H1 (cell line): Measurements from ENCODE around the gene ACP4. TPM values are rescaled to one million over a fixed set of nuclear protein-coding genes. Genes with fewer than 3 reads are reported as not detected.

Experiments used
- CHD7 ChIP-seq: fragments of 300-600 bp; sonication (generic); IDR thresholded peaks from 2 replicates; pipeline ENCODE4 v1.7.1; 2012; ENCODE audit warnings: low read length, moderate library complexity, mild to moderate bottlenecking, inconsistent platforms; ENCODE audit not compliant: insufficient replicate concordance
- MAX ChIP-seq: IDR thresholded peaks from 2 replicates; pipeline ENCODE4 v1.6.1; 2012; ENCODE audit warnings: inconsistent platforms
- NANOG ChIP-seq: IDR thresholded peaks from 2 replicates; pipeline ENCODE4 v1.6.1; 2011; ENCODE audit warnings: low read length, low read depth, mild to moderate bottlenecking, inconsistent platforms; ENCODE audit not compliant: insufficient read depth, poor library complexity, severe bottlenecking
- polyA plus RNA-seq, 7 experiments: library from polyadenylated mRNA; depleted of rRNA in 3 of 7; stranded (reverse) in 5 of 7; unstranded in 2 of 7; fragments of >200 nt in 5 of 7; fragments of 200-250 nt in 2 of 7; gene quantifications; 1 replicate in 5 of 7; 2 replicates in 1 of 7; 4 replicates in 1 of 7; pipeline versions ENCODE4 v1.2.1 to v1.2.3, GENCODE V29; 2011 to 2013; ENCODE audit warnings: missing spikeins in 2 of 7, mixed read lengths in 2 of 7
- total RNA-seq: library from RNA; stranded (reverse); fragmentation: NEBNext Ultra II Directional; extraction: Animal tissue kit (Norgen Biotek cat#: 25700); gene quantifications from 2 replicates; pipeline ENCODE4 v1.2.1, GENCODE V29; 2021

ACP4 gene
- total and polyA plus RNA-seq, 2 of the 8 experiments (the other 6 are each of a cell fraction or from before 2014, with no cell fraction given): not detected

GRCh38 chr19:50815439-50815838 lies 25.2 kb downstream of the ACP4 start (continued):
- TF ChIP-seq CHD7 (no peak), NANOG (no peak), MAX (0 out of 2 replicates have a peak, but pooled peaks have one; percentile 13)
